DOHH2 (cell line): Measurements from ENCODE around the gene FAM227A.

ENCODE experiments used
- EZH2phosphoT487 ChIP-seq: fragments of 200-600 bp; sonication (generic); IDR thresholded peaks from 2 replicates; pipeline ENCODE4 v1.6.1; 2017; ENCODE audit warnings: borderline replicate concordance, mild to moderate bottlenecking, antibody characterized with exemption, low read length, moderate library complexity, mixed read lengths
- TF ChIP-seq, protein P1 (sequence below): fragments of 200-600 bp; sonication (generic); IDR thresholded peaks from one replicate; pipeline ENCODE4 v1.5.1; 2014; ENCODE audit warnings: antibody characterized with exemption, mild to moderate bottlenecking, low read depth, low read length; ENCODE audit not compliant: poor library complexity, severe bottlenecking

- TF ChIP-seq, protein P1, sequence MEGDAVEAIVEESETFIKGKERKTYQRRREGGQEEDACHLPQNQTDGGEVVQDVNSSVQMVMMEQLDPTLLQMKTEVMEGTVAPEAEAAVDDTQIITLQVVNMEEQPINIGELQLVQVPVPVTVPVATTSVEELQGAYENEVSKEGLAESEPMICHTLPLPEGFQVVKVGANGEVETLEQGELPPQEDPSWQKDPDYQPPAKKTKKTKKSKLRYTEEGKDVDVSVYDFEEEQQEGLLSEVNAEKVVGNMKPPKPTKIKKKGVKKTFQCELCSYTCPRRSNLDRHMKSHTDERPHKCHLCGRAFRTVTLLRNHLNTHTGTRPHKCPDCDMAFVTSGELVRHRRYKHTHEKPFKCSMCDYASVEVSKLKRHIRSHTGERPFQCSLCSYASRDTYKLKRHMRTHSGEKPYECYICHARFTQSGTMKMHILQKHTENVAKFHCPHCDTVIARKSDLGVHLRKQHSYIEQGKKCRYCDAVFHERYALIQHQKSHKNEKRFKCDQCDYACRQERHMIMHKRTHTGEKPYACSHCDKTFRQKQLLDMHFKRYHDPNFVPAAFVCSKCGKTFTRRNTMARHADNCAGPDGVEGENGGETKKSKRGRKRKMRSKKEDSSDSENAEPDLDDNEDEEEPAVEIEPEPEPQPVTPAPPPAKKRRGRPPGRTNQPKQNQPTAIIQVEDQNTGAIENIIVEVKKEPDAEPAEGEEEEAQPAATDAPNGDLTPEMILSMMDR: no peak
- no peak for TF ChIP-seq EZH2phosphoT487
Measured at GRCh38 chr22:38652859-38653258, 3.3 kb downstream of the FAM227A start.
